ENCODE measurements around the gene TM9SF3. TPM values are rescaled to one million over a fixed set of nuclear protein-coding genes. Genes with fewer than 3 reads are reported as not detected.

The TM9SF3 gene
- total RNA-seq, 1 experiment from 2014 or later: 125 TPM

- Histone ChIP-seq H3K27me3 (replicated peaks; ENCODE audit: insufficient read depth, low read depth, low read length, poor library complexity) (no peaks in the 10 kb centered on the region), H3K27ac (ENCODE audit: low read depth, low read length, poor library complexity, severe bottlenecking) (no peak overlapping the region), H3K4me3 (ENCODE audit: low read depth, low read length, poor library complexity, severe bottlenecking) (no peak overlapping the region), H3K9me3 (ENCODE audit: low read depth, low read length, poor library complexity, severe bottlenecking) (no peaks in the 10 kb centered on the region), H3K36me3 (ENCODE audit: insufficient read depth, low read length, poor library complexity, severe bottlenecking) (peaks cover 4% of the 10 kb centered on the region), H3K4me1 (ENCODE audit: insufficient read depth, low read length, poor library complexity, severe bottlenecking) (no peaks in the 10 kb centered on the region)
- DNase-seq (ENCODE audit: low spot score): no peak
- intact Hi-C loops (cut with micrococcal nuclease; ENCODE audit: unreplicated experiment): no loop called here
- CTCF ChIA-PET: no interaction called here
- POLR2A ChIA-PET (ENCODE audit: low non-redundant PET): interaction anchor here (0.6 kb wide), 1 partner anchor 766 kb away, joined by 3 read pairs; no protein-coding TSS in a partner anchor
- no TSS peak for BruUV-seq (replicated peaks)
- no peak for TF ChIP-seq EZH2 (IDR thresholded peaks at IDR 0.05; ENCODE audit: borderline replicate concordance, low read depth, low read length, poor library complexity, severe bottlenecking)
- no peak for TF ChIP-seq CTCF (conservative IDR thresholded peaks at IDR 0.05; ENCODE audit: low read depth, low read length)
These were observed 15.5 kb downstream of the TM9SF3 start for GRCh38 chr10:96570983-96571964.

- no peaks in the 10 kb centered on the region for H3K27me3 ChIP-seq (replicated peaks; ENCODE audit: insufficient read depth, low read depth, low read length, poor library complexity)
- no peak overlapping the region for H3K27ac ChIP-seq (ENCODE audit: low read depth, low read length, poor library complexity, severe bottlenecking)
- peaks cover 7% of the 10 kb centered on the region for H3K4me1 ChIP-seq (ENCODE audit: insufficient read depth, low read length, poor library complexity, severe bottlenecking)
- POLR2A ChIA-PET (ENCODE audit: low non-redundant PET): no interaction called here
- H3K4me3 ChIP-seq (ENCODE audit: low read depth, low read length, poor library complexity, severe bottlenecking): no peak overlapping the region
- DNase-seq (ENCODE audit: low spot score): no peak
- peaks cover under 1% of the 10 kb centered on the region for H3K36me3 ChIP-seq (ENCODE audit: insufficient read depth, low read length, poor library complexity, severe bottlenecking)
- intact Hi-C loops (cut with micrococcal nuclease; ENCODE audit: unreplicated experiment): no loop called here
- no TSS peak for BruUV-seq (replicated peaks)
- TF ChIP-seq CTCF (conservative IDR thresholded peaks at IDR 0.05; ENCODE audit: low read depth, low read length): no peak
- TF ChIP-seq EZH2 (IDR thresholded peaks at IDR 0.05; ENCODE audit: borderline replicate concordance, low read depth, low read length, poor library complexity, severe bottlenecking): no peak
- no peaks in the 10 kb centered on the region for H3K9me3 ChIP-seq (ENCODE audit: low read depth, low read length, poor library complexity, severe bottlenecking)
- CTCF ChIA-PET: no interaction called here
These were observed 16.3 kb downstream of the TM9SF3 start for GRCh38 chr10:96570511-96570910.

GRCh38 chr10:96568402-96568801 is 18.4 kb downstream of the TM9SF3 start:
- no peaks in the 10 kb centered on the region for H3K27me3 ChIP-seq (replicated peaks; ENCODE audit: insufficient read depth, low read depth, low read length, poor library complexity)
- H3K36me3 ChIP-seq (ENCODE audit: insufficient read depth, low read length, poor library complexity, severe bottlenecking): peaks cover 4% of the 10 kb centered on the region
- H3K9me3 ChIP-seq (ENCODE audit: low read depth, low read length, poor library complexity, severe bottlenecking): no peaks in the 10 kb centered on the region
- TF ChIP-seq EZH2 (IDR thresholded peaks at IDR 0.05; ENCODE audit: borderline replicate concordance, low read depth, low read length, poor library complexity, severe bottlenecking) (no peak), CTCF (conservative IDR thresholded peaks at IDR 0.05; ENCODE audit: low read depth, low read length) (no peak)
- intact Hi-C loops (cut with micrococcal nuclease; ENCODE audit: unreplicated experiment): no loop called here
- no peak overlapping the region for H3K27ac ChIP-seq (ENCODE audit: low read depth, low read length, poor library complexity, severe bottlenecking)
- no peak overlapping the region for H3K4me3 ChIP-seq (ENCODE audit: low read depth, low read length, poor library complexity, severe bottlenecking)
- POLR2A ChIA-PET (ENCODE audit: low non-redundant PET): no interaction called here
- CTCF ChIA-PET: no interaction called here
- no TSS peak for BruUV-seq (replicated peaks)
- peaks cover 7% of the 10 kb centered on the region for H3K4me1 ChIP-seq (ENCODE audit: insufficient read depth, low read length, poor library complexity, severe bottlenecking)
- no peak for DNase-seq (ENCODE audit: low spot score)

Measured in A673 (cell line).